ENCODE data around the gene LTC4S. TPM values are rescaled to one million over a fixed set of nuclear protein-coding genes. Genes with fewer than 3 reads are reported as not detected.
A peak's percentile ranks its signal among the peaks of the same experiment; 100 is the strongest.

LTC4S gene
- total RNA-seq, 1 experiment from 2014 or later, result 2.6 TPM

DNA sequence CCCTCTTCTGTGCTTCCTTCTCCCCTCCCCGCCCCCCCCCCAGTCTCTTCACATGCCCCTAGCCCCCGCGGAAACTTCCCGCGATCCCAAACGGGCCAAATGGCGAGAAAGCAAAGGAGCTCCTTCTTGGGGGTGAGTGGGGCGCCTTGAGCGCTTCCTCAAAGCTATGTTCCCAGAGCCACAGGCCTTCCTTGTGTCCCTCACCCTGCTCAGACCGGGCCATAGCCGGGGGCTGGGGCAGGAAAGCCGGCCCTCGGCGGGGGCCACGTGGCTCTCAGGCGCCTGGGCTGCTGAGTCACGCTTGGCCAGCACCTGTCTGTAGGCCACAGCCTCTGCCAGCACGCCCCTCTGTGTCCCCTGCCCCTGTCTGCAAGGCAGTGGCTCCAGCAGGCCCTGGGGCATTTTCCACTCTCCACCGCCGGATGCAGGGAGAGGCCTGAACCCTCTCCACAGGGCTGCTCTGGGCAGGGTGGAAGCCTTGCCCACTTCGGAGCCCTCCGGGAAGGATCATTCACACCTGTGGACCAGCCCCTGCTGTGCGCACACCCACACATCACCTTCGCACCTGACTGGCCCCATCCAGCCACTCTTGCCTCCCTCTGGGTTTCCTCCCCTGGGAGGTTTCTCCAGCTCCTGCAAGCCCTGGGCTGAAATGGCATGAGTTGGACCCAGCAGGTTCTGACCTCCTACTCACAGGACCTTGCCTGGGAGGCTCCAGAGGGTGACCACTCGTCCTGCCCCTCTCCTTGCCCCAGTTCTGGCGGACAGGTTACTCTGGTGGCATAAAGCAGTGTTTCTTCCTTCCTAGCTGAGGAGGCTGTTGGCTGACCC lies 25.7 kb downstream of the LTC4S start:
- DNase-seq (ENCODE audit: low spot score), result peak; percentile 70
- Mint-ChIP-seq H3K9me3 (no peaks in the 10 kb centered on the region), H3K4me3 (peak overlapping the region; percentile 59; the same call in 1 of the 2 replicates), H3K27me3 (ENCODE audit: low read depth) (peaks cover 22% of the 10 kb centered on the region), H3K27ac (no peak overlapping the region), H3K36me3 (peaks cover 13% of the 10 kb centered on the region), H3K4me1 (peaks cover 36% of the 10 kb centered on the region)
- POLR2A ChIA-PET, result interaction anchor here (1.0 to 1.7 kb wide), 2 partner anchors 13 to 87 kb away, joined by 3 to 4 read pairs; partner anchors contain the start of gene MGAT4B
- ATAC-seq, result peak; percentile 1; the same call in 1 of the 2 replicates
- CTCF ChIA-PET, result interaction anchor here (1.0 to 2.5 kb wide), 2 partner anchors 17 to 64 kb away, joined by 3 to 20 read pairs; no protein-coding TSS in a partner anchor
- TF ChIP-seq, protein P1, sequence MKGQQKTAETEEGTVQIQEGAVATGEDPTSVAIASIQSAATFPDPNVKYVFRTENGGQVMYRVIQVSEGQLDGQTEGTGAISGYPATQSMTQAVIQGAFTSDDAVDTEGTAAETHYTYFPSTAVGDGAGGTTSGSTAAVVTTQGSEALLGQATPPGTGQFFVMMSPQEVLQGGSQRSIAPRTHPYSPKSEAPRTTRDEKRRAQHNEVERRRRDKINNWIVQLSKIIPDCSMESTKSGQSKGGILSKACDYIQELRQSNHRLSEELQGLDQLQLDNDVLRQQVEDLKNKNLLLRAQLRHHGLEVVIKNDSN (CRISPR knock-in tag; IDR thresholded peaks at IDR 0.05), result peak; percentile 68
- TF ChIP-seq, protein P2, sequence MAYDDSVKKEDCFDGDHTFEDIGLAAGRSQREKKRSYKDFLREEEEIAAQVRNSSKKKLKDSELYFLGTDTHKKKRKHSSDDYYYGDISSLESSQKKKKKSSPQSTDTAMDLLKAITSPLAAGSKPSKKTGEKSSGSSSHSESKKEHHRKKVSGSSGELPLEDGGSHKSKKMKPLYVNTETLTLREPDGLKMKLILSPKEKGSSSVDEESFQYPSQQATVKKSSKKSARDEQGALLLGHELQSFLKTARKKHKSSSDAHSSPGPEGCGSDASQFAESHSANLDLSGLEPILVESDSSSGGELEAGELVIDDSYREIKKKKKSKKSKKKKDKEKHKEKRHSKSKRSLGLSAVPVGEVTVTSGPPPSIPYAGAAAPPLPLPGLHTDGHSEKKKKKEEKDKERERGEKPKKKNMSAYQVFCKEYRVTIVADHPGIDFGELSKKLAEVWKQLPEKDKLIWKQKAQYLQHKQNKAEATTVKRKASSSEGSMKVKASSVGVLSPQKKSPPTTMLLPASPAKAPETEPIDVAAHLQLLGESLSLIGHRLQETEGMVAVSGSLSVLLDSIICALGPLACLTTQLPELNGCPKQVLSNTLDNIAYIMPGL (CRISPR knock-in tag; IDR thresholded peaks at IDR 0.05), result peak; percentile 49; the same call in 1 of the 2 replicates
- TF ChIP-seq, protein P3, sequence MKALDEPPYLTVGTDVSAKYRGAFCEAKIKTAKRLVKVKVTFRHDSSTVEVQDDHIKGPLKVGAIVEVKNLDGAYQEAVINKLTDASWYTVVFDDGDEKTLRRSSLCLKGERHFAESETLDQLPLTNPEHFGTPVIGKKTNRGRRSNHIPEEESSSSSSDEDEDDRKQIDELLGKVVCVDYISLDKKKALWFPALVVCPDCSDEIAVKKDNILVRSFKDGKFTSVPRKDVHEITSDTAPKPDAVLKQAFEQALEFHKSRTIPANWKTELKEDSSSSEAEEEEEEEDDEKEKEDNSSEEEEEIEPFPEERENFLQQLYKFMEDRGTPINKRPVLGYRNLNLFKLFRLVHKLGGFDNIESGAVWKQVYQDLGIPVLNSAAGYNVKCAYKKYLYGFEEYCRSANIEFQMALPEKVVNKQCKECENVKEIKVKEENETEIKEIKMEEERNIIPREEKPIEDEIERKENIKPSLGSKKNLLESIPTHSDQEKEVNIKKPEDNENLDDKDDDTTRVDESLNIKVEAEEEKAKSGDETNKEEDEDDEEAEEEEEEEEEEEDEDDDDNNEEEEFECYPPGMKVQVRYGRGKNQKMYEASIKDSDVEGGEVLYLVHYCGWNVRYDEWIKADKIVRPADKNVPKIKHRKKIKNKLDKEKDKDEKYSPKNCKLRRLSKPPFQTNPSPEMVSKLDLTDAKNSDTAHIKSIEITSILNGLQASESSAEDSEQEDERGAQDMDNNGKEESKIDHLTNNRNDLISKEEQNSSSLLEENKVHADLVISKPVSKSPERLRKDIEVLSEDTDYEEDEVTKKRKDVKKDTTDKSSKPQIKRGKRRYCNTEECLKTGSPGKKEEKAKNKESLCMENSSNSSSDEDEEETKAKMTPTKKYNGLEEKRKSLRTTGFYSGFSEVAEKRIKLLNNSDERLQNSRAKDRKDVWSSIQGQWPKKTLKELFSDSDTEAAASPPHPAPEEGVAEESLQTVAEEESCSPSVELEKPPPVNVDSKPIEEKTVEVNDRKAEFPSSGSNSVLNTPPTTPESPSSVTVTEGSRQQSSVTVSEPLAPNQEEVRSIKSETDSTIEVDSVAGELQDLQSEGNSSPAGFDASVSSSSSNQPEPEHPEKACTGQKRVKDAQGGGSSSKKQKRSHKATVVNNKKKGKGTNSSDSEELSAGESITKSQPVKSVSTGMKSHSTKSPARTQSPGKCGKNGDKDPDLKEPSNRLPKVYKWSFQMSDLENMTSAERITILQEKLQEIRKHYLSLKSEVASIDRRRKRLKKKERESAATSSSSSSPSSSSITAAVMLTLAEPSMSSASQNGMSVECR (CRISPR knock-in tag; IDR thresholded peaks at IDR 0.05; ENCODE audit: borderline replicate concordance), result 0 out of 2 replicates have a peak, but pooled peaks have one; percentile 60
- TF ChIP-seq, protein P4, sequence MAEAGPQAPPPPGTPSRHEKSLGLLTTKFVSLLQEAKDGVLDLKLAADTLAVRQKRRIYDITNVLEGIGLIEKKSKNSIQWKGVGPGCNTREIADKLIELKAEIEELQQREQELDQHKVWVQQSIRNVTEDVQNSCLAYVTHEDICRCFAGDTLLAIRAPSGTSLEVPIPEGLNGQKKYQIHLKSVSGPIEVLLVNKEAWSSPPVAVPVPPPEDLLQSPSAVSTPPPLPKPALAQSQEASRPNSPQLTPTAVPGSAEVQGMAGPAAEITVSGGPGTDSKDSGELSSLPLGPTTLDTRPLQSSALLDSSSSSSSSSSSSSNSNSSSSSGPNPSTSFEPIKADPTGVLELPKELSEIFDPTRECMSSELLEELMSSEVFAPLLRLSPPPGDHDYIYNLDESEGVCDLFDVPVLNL (CRISPR knock-in tag; IDR thresholded peaks at IDR 0.05; ENCODE audit: borderline replicate concordance, low read depth), result no peak; the same call in 1 of the 2 replicates
- no peak for TF ChIP-seq MXD4 (CRISPR knock-in tag; IDR thresholded peaks at IDR 0.05; ENCODE audit: borderline replicate concordance)
- no peak for TF ChIP-seq NR1H2 (CRISPR knock-in tag; IDR thresholded peaks at IDR 0.05)
- 0 out of 2 replicates have a peak, but pooled peaks have one; percentile 55 for TF ChIP-seq ESRRA (CRISPR knock-in tag; IDR thresholded peaks at IDR 0.05; ENCODE audit: borderline replicate concordance)
- no peak for TF ChIP-seq NFATC4 (CRISPR knock-in tag; IDR thresholded peaks at IDR 0.05)
- TF ChIP-seq ZNF317 (CRISPR knock-in tag; IDR thresholded peaks at IDR 0.05; ENCODE audit: borderline replicate concordance, low read depth), result 0 out of 2 replicates have a peak, but pooled peaks have one; percentile 19
- TF ChIP-seq, protein P5, sequence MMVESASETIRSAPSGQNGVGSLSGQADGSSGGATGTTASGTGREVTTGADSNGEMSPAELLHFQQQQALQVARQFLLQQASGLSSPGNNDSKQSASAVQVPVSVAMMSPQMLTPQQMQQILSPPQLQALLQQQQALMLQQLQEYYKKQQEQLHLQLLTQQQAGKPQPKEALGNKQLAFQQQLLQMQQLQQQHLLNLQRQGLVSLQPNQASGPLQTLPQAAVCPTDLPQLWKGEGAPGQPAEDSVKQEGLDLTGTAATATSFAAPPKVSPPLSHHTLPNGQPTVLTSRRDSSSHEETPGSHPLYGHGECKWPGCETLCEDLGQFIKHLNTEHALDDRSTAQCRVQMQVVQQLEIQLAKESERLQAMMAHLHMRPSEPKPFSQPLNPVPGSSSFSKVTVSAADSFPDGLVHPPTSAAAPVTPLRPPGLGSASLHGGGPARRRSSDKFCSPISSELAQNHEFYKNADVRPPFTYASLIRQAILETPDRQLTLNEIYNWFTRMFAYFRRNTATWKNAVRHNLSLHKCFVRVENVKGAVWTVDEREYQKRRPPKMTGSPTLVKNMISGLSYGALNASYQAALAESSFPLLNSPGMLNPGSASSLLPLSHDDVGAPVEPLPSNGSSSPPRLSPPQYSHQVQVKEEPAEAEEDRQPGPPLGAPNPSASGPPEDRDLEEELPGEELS (CRISPR knock-in tag; IDR thresholded peaks at IDR 0.05), result peak; percentile 90
- 0 out of 2 replicates have a peak, but pooled peaks have one; percentile 18 for TF ChIP-seq CREB1 (CRISPR knock-in tag; IDR thresholded peaks at IDR 0.05)
- TF ChIP-seq ZNF396 (CRISPR knock-in tag; IDR thresholded peaks at IDR 0.05; ENCODE audit: borderline replicate concordance), result no peak
- TF ChIP-seq MYBL2 (CRISPR knock-in tag; IDR thresholded peaks at IDR 0.05), result peak; percentile 30; the same call in 1 of the 2 replicates
- TF ChIP-seq, protein P6, sequence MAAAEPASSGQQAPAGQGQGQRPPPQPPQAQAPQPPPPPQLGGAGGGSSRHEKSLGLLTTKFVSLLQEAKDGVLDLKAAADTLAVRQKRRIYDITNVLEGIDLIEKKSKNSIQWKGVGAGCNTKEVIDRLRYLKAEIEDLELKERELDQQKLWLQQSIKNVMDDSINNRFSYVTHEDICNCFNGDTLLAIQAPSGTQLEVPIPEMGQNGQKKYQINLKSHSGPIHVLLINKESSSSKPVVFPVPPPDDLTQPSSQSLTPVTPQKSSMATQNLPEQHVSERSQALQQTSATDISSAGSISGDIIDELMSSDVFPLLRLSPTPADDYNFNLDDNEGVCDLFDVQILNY (CRISPR knock-in tag; IDR thresholded peaks at IDR 0.05), result peak; percentile 19; the same call in 1 of the 2 replicates
- TF ChIP-seq, protein P7, sequence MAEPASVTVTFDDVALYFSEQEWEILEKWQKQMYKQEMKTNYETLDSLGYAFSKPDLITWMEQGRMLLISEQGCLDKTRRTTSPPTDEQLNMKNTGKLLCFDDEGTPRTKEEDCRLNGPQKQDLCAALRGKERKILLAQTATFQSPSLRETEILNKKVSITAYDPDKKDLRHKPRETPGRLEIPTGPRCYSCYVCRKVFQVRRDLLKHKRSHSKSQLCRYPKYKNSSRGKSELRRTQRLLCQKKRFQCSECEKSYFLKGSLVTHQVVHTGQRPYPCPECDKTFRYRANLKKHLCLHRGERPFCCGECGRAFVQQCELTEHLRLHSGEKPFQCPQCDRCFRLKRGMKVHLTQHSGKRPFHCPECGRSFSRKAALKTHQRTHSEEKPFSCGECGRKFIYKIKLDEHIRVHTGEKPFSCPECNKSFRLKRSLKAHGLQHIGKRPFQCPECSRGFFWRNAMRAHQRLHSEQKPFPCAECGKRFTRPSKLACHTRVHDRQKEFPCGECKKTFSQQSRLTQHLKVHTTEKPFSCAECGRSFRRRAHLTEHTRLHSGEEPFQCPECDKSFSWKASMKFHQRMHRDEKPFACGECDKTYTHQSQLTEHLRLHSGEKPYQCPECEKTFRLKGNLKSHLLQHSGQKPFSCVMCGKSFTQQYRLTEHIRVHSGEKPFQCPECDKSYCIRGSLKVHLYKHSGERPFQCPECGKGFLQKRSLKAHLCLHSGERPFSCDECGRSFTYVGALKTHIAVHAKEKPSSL (CRISPR knock-in tag; conservative IDR thresholded peaks at IDR 0.05), result no peak
- TF ChIP-seq, protein P8, sequence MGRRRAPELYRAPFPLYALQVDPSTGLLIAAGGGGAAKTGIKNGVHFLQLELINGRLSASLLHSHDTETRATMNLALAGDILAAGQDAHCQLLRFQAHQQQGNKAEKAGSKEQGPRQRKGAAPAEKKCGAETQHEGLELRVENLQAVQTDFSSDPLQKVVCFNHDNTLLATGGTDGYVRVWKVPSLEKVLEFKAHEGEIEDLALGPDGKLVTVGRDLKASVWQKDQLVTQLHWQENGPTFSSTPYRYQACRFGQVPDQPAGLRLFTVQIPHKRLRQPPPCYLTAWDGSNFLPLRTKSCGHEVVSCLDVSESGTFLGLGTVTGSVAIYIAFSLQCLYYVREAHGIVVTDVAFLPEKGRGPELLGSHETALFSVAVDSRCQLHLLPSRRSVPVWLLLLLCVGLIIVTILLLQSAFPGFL (CRISPR knock-in tag; IDR thresholded peaks at IDR 0.05; ENCODE audit: borderline replicate concordance), result 0 out of 2 replicates have a peak, but pooled peaks have one; percentile 80
- TF ChIP-seq, protein P9, sequence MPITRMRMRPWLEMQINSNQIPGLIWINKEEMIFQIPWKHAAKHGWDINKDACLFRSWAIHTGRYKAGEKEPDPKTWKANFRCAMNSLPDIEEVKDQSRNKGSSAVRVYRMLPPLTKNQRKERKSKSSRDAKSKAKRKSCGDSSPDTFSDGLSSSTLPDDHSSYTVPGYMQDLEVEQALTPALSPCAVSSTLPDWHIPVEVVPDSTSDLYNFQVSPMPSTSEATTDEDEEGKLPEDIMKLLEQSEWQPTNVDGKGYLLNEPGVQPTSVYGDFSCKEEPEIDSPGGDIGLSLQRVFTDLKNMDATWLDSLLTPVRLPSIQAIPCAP (CRISPR knock-in tag; IDR thresholded peaks at IDR 0.05), result peak; percentile 73; the same call in 1 of the 2 replicates
